ENCODE data around the gene FARP1.

FARP1 gene

DNA sequence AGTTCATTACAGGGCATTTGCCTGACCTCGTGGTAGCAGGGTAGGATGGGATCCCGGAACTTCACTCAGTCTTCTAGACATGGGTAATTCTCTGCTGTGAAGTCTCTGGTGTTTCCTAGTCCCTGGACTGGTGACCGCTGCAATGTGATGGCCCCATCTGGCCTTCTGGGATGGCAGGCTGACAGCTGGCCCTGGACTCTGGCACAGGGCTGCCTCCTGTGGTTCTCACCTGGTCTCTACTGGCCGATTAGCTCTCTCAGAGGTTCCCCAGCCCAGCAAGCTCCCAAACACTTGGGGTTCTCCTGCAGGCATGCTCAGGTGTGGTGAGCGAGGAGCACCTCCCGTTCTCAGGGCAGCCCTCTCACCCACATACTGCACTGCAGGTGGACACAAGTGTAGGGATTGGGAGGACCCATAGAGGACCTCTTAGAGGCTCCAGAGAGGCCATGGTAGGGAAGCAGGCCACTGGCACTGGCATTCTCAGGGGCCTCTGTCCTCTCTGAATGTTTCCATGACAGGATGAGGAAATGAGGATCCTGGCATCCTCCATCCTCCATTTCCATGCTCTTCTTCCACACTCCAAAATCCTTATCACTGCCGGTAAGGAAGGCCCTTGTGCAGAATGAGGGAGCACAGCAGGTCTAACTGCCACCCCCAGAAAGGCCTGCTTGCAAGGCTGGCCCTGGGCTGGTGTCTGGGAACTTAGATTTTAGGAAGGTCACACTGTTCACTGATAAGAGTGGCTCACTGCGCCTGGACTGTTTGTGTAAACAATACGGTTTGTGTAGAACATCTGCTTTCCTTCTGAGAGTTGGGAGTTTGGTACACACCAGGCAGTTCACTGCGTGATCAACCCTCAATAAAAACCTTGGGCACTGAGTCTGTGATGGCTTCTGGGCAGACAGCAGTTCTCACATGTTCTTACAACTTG, 31.5 kb upstream of the FARP1 start:
- DNase-seq (ENCODE audit: insufficient read length, low spot score) (no peak), FAIRE-seq (no peak)
- no peak for TF ChIP-seq CTCF (IDR thresholded peaks at IDR 0.05; ENCODE audit: insufficient read depth, missing control alignments)

DNA sequence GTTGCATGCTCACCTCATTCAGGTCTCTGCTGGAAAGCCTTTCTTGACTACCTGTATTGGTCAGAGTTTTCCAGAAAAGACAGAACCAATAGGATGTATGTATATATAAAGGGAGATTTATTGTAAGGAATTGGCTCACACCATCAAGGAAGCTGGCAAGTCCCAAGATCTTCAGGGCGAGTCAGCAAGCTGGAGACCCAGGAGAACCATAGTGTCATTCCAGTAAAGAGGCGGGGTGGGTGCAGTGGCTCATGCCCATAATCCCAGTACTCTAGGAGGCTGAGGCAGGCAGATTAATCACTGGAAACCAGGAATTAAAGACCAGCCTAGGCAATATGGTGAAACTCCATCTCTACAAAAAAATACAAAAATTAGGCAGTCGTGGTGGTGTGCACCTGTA, 30.4 kb upstream of the FARP1 start:
- FAIRE-seq, result no peak
- DNase-seq (ENCODE audit: insufficient read length, low spot score), result no peak
- no peak for TF ChIP-seq CTCF (IDR thresholded peaks at IDR 0.05; ENCODE audit: insufficient read depth, missing control alignments)

GRCh38 chr13:98118865-98119264, 24.0 kb upstream of the FARP1 start:
- FAIRE-seq (no peak), DNase-seq (ENCODE audit: insufficient read length, low spot score) (no peak)
- TF ChIP-seq CTCF (IDR thresholded peaks at IDR 0.05; ENCODE audit: insufficient read depth, missing control alignments), result no peak

DNA sequence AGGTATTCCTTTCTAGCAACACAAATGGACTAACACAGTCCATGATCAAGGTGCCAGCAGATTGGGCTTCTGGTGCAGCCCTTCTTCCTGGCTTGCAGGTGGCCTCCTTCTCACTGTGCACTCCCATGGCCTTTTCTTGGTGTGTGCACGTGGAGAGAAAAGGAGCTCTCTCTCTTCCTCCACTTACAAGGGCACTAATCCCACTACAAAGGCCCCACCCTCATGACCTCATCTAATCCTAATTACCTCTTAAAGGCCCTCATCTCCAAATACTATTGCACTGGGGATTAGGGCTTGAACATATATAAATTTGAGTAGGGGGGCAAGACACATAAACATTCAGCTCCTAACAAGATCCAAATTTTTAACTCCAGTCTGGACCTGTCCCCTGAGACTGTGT, 19.7 kb upstream of the FARP1 start:
- DNase-seq (ENCODE audit: insufficient read length, low spot score) (no peak), FAIRE-seq (no peak)
- TF ChIP-seq CTCF (IDR thresholded peaks at IDR 0.05; ENCODE audit: insufficient read depth, missing control alignments), result no peak

- TF ChIP-seq CTCF (IDR thresholded peaks at IDR 0.05; ENCODE audit: insufficient read depth, missing control alignments), result no peak
- FAIRE-seq, result no peak
- DNase-seq (ENCODE audit: insufficient read length, low spot score), result no peak
Observed at GRCh38 chr13:98129059-98129746, 13.7 kb upstream of the FARP1 start.

DNA sequence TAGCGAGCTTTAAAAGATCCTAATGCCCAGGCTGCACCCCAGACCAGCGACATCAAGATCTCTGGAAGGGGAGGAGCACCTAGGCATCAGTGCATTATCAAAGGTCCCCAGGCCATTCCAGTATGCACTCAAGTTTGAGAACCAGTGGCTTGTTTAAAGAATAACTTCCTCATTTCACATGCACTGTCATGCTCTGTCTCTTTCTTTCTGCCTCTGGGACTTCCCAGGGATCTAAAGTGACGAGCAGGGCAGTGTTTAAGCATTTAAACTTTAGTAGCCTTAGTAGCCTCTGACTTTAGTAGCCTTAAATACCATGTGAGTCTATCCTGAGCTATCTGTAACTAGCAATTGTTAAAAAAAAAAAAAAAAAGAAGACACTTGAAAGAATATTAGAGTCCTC, 8.9 kb upstream of the FARP1 start:
- FAIRE-seq, result no peak
- no peak for DNase-seq (ENCODE audit: insufficient read length, low spot score)
- no peak for TF ChIP-seq CTCF (IDR thresholded peaks at IDR 0.05; ENCODE audit: insufficient read depth, missing control alignments)

GRCh38 chr13:98134901-98135300, 8.0 kb upstream of the FARP1 start:
- no peak for DNase-seq (ENCODE audit: insufficient read length, low spot score)
- no peak for FAIRE-seq
- TF ChIP-seq CTCF (IDR thresholded peaks at IDR 0.05; ENCODE audit: insufficient read depth, missing control alignments), result no peak
